GM19372 (cell line): ENCODE measurements around the gene COL15A1.

Source experiments
- ATAC-seq: cut with Tn5 transposase; IDR thresholded peaks from one replicate; pipeline ENCODE4 v1.9.1; 2021; ENCODE audit warnings: mild to moderate bottlenecking, low read depth, moderate library complexity; ENCODE audit not compliant: unreplicated experiment

COL15A1 gene

GRCh38 chr9:98968601-98969337 lies 25.1 kb downstream of the COL15A1 start:
- ATAC-seq: no peak

GRCh38 chr9:98970532-98971041 lies 26.9 kb downstream of the COL15A1 start:
- no peak for ATAC-seq

GRCh38 chr9:98971168-98971914 lies 27.6 kb downstream of the COL15A1 start:
- no peak for ATAC-seq

GRCh38 chr9:98971915-98972223 lies 28.2 kb downstream of the COL15A1 start:
- ATAC-seq: no peak

- no peak for ATAC-seq
Measured at GRCh38 chr9:98972716-98973115, 29.0 kb downstream of the COL15A1 start.

GRCh38 chr9:98973171-98973570 lies 29.5 kb downstream of the COL15A1 start:
- ATAC-seq: no peak

GRCh38 chr9:98973576-98973975 lies 29.9 kb downstream of the COL15A1 start:
- ATAC-seq: no peak

- no peak for ATAC-seq
Measured at GRCh38 chr9:98974106-98974505, 30.4 kb downstream of the COL15A1 start.

GRCh38 chr9:98974554-98974953 lies 30.8 kb downstream of the COL15A1 start:
- ATAC-seq: no peak

- peak; percentile 85 for ATAC-seq
Measured at GRCh38 chr9:98974994-98975712, 31.4 kb downstream of the COL15A1 start.

GRCh38 chr9:98975838-98976237 lies 32.1 kb downstream of the COL15A1 start:
- ATAC-seq: no peak

GRCh38 chr9:98977246-98977714 lies 33.6 kb downstream of the COL15A1 start:
- no peak for ATAC-seq

- no peak for ATAC-seq
Measured at GRCh38 chr9:98977813-98978212, 34.1 kb downstream of the COL15A1 start.

- no peak for ATAC-seq
Measured at GRCh38 chr9:98978231-98978681, 34.5 kb downstream of the COL15A1 start.

GRCh38 chr9:98980291-98980690 lies 36.6 kb downstream of the COL15A1 start:
- ATAC-seq: no peak

GRCh38 chr9:98983295-98984268 lies 39.9 kb downstream of the COL15A1 start:
- ATAC-seq: no peak

GRCh38 chr9:98985596-98985995 lies 41.9 kb downstream of the COL15A1 start:
- ATAC-seq: no peak

- ATAC-seq: no peak
Measured at GRCh38 chr9:98986866-98987651, 43.4 kb downstream of the COL15A1 start.
